Measurements from ENCODE around the gene ATP8A1.

DNA sequence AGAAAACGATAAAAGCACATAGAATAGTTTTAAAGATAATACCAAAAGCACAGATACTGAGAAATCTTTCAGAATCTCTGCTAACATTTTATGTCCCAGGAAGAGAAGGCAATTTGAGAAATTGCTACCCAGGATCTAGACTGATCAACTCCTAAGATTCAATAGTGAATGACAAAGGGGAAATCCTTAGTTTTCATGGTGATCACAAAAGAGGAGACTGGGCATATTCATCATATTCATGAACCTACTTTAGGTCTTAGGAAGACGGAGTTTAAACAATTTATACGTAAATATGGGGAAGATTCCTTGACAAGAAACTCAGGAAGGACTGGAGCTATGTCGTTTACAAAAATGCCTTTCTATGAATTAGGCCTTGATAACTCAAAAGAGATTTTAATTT lies 172.3 kb downstream of the ATP8A1 start:
- TF ChIP-seq CTCF (IDR thresholded peaks at IDR 0.05 in 4 of 5, conservative IDR thresholded peaks at IDR 0.05 in 1 of 5), result no peak
- TF ChIP-seq POLR2A (IDR thresholded peaks at IDR 0.05), result no peak

All from gastrocnemius medialis (tissue), 4 donors.